ENCODE results near the gene SPAG16.

The SPAG16 gene

GRCh38 chr2:214103276-214104001 is 819.2 kb downstream of the SPAG16 start:
- H3K9me3 ChIP-seq (ENCODE audit: control insufficient read depth, insufficient read depth, low read length): no peaks in the 10 kb centered on the region
- no peak overlapping the region for H3K27ac ChIP-seq (ENCODE audit: low read depth, low read length)
- no peaks in the 10 kb centered on the region for H3K36me3 ChIP-seq (ENCODE audit: control insufficient read depth, insufficient read depth, low read length)
- no peak overlapping the region for H3K9ac ChIP-seq (ENCODE audit: low read depth, low read length)
- no peak overlapping the region for H3K4me3 ChIP-seq (ENCODE audit: low read depth, low read length)
- H3K27me3 ChIP-seq (ENCODE audit: control insufficient read depth, insufficient read depth, low read length): 0 out of 2 replicates have a peak, but pooled peaks cover 3% of the 10 kb centered on the region
- H3K4me1 ChIP-seq (ENCODE audit: control insufficient read depth, insufficient read depth, low read length): peaks cover 24% of the 10 kb centered on the region

- H3K27me3 ChIP-seq (ENCODE audit: control insufficient read depth, insufficient read depth, low read length): 0 out of 2 replicates have a peak, but pooled peaks cover 3% of the 10 kb centered on the region
- H3K27ac ChIP-seq (ENCODE audit: low read depth, low read length): no peak overlapping the region
- H3K9ac ChIP-seq (ENCODE audit: low read depth, low read length): no peak overlapping the region
- no peaks in the 10 kb centered on the region for H3K36me3 ChIP-seq (ENCODE audit: control insufficient read depth, insufficient read depth, low read length)
- H3K9me3 ChIP-seq (ENCODE audit: control insufficient read depth, insufficient read depth, low read length): no peaks in the 10 kb centered on the region
- H3K4me1 ChIP-seq (ENCODE audit: control insufficient read depth, insufficient read depth, low read length): peaks cover 24% of the 10 kb centered on the region
- H3K4me3 ChIP-seq (ENCODE audit: low read depth, low read length): no peak overlapping the region
Measured at GRCh38 chr2:214104219-214104618, 820.0 kb downstream of the SPAG16 start.

- 0 out of 2 replicates have a peak, but pooled peaks cover 3% of the 10 kb centered on the region for H3K27me3 ChIP-seq (ENCODE audit: control insufficient read depth, insufficient read depth, low read length)
- H3K9me3 ChIP-seq (ENCODE audit: control insufficient read depth, insufficient read depth, low read length): no peaks in the 10 kb centered on the region
- H3K27ac ChIP-seq (ENCODE audit: low read depth, low read length): no peak overlapping the region
- no peak overlapping the region for H3K9ac ChIP-seq (ENCODE audit: low read depth, low read length)
- H3K36me3 ChIP-seq (ENCODE audit: control insufficient read depth, insufficient read depth, low read length): no peaks in the 10 kb centered on the region
- no peak overlapping the region for H3K4me3 ChIP-seq (ENCODE audit: low read depth, low read length)
- H3K4me1 ChIP-seq (ENCODE audit: control insufficient read depth, insufficient read depth, low read length): peaks cover 24% of the 10 kb centered on the region
Measured at GRCh38 chr2:214104967-214105366, 820.7 kb downstream of the SPAG16 start.

GRCh38 chr2:214107726-214108125 is 823.5 kb downstream of the SPAG16 start:
- H3K9me3 ChIP-seq (ENCODE audit: control insufficient read depth, insufficient read depth, low read length): no peaks in the 10 kb centered on the region
- H3K9ac ChIP-seq (ENCODE audit: low read depth, low read length): no peak overlapping the region
- H3K36me3 ChIP-seq (ENCODE audit: control insufficient read depth, insufficient read depth, low read length): no peaks in the 10 kb centered on the region
- H3K4me3 ChIP-seq (ENCODE audit: low read depth, low read length): no peak overlapping the region
- H3K27ac ChIP-seq (ENCODE audit: low read depth, low read length): no peak overlapping the region
- 0 out of 2 replicates have a peak, but pooled peaks cover 3% of the 10 kb centered on the region for H3K27me3 ChIP-seq (ENCODE audit: control insufficient read depth, insufficient read depth, low read length)
- peaks cover 19% of the 10 kb centered on the region for H3K4me1 ChIP-seq (ENCODE audit: control insufficient read depth, insufficient read depth, low read length)

DNA sequence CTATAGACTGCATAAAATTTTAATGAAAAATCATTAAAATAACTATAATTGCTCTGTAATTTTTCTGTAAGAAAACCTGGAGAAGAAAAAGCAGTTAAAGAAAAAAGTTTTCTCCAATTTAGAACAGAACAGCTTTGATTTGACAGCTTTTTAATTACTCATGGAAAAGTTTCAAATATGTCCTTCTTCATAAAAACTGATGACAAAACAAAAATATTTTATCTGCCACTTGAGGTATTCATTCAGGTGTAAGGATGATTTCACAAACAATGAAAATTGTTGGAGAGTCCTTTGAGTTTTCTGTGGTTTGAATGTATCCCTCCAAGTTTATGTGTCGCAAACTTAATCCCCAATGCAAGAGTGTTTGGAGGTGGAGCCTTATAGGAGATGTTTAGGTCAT is 824.3 kb downstream of the SPAG16 start:
- no peak overlapping the region for H3K4me3 ChIP-seq (ENCODE audit: low read depth, low read length)
- H3K9ac ChIP-seq (ENCODE audit: low read depth, low read length): no peak overlapping the region
- H3K9me3 ChIP-seq (ENCODE audit: control insufficient read depth, insufficient read depth, low read length): no peaks in the 10 kb centered on the region
- 0 out of 2 replicates have a peak, but pooled peaks cover 3% of the 10 kb centered on the region for H3K27me3 ChIP-seq (ENCODE audit: control insufficient read depth, insufficient read depth, low read length)
- no peaks in the 10 kb centered on the region for H3K36me3 ChIP-seq (ENCODE audit: control insufficient read depth, insufficient read depth, low read length)
- peaks cover 18% of the 10 kb centered on the region for H3K4me1 ChIP-seq (ENCODE audit: control insufficient read depth, insufficient read depth, low read length)
- H3K27ac ChIP-seq (ENCODE audit: low read depth, low read length): no peak overlapping the region

DNA sequence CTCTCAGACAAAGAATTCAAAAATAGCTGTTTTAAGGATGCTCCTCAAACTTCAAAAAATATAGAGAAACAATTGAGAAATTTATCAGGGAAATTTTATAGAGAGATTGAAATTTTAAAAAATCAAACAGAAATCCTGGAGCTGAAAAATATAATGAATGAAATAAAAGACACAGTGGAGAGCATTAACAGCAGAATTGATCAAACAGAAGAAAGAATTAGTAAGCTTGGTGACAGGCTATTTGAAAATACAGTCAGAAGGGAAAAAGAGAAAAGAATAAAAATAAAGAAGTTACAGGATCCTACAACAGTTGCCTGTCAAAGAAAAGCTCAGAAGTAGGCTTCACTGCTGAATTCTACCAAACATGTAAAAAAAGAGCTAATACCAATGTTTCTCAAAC is 832.8 kb downstream of the SPAG16 start:
- H3K4me1 ChIP-seq (ENCODE audit: control insufficient read depth, insufficient read depth, low read length): no peaks in the 10 kb centered on the region

GRCh38 chr2:214126135-214126534 is 841.9 kb downstream of the SPAG16 start:
- H3K27ac ChIP-seq (ENCODE audit: low read depth, low read length): peak overlapping the region; percentile 97
- H3K9ac ChIP-seq (ENCODE audit: low read depth, low read length): no peak overlapping the region
- H3K36me3 ChIP-seq (ENCODE audit: control insufficient read depth, insufficient read depth, low read length): no peaks in the 10 kb centered on the region

More for the DNA sequence above, 832.8 kb downstream of the SPAG16 start:
- Histone ChIP-seq H3K9me3 (ENCODE audit: control insufficient read depth, insufficient read depth, low read length) (0 out of 2 replicates have a peak, but pooled peaks cover 3% of the 10 kb centered on the region), H3K27me3 (ENCODE audit: control insufficient read depth, insufficient read depth, low read length) (no peaks in the 10 kb centered on the region), H3K4me3 (ENCODE audit: low read depth, low read length) (no peak overlapping the region), H3K9ac (ENCODE audit: low read depth, low read length) (no peak overlapping the region), H3K27ac (ENCODE audit: low read depth, low read length) (no peak overlapping the region), H3K36me3 (ENCODE audit: control insufficient read depth, insufficient read depth, low read length) (no peaks in the 10 kb centered on the region)

GRCh38 chr2:214127170-214127569 is 842.9 kb downstream of the SPAG16 start:
- H3K36me3 ChIP-seq (ENCODE audit: control insufficient read depth, insufficient read depth, low read length): no peaks in the 10 kb centered on the region
- H3K9ac ChIP-seq (ENCODE audit: low read depth, low read length): 0 out of 2 replicates have a peak overlapping the region, but pooled peaks have one; percentile 31
- H3K4me1 ChIP-seq (ENCODE audit: control insufficient read depth, insufficient read depth, low read length): peaks cover 50% of the 10 kb centered on the region
- H3K4me3 ChIP-seq (ENCODE audit: low read depth, low read length): peak overlapping the region; percentile 47
- H3K27me3 ChIP-seq (ENCODE audit: control insufficient read depth, insufficient read depth, low read length): no peaks in the 10 kb centered on the region
- H3K27ac ChIP-seq (ENCODE audit: low read depth, low read length): peak overlapping the region; percentile 97
- no peaks in the 10 kb centered on the region for H3K9me3 ChIP-seq (ENCODE audit: control insufficient read depth, insufficient read depth, low read length)

More at GRCh38 chr2:214126135-214126534, 841.9 kb downstream of the SPAG16 start:
- no peaks in the 10 kb centered on the region for H3K27me3 ChIP-seq (ENCODE audit: control insufficient read depth, insufficient read depth, low read length)
- peaks cover 50% of the 10 kb centered on the region for H3K4me1 ChIP-seq (ENCODE audit: control insufficient read depth, insufficient read depth, low read length)
- H3K9me3 ChIP-seq (ENCODE audit: control insufficient read depth, insufficient read depth, low read length): no peaks in the 10 kb centered on the region
- H3K4me3 ChIP-seq (ENCODE audit: low read depth, low read length): no peak overlapping the region

GRCh38 chr2:214127571-214127970 is 843.3 kb downstream of the SPAG16 start:
- peak overlapping the region; percentile 97 for H3K27ac ChIP-seq (ENCODE audit: low read depth, low read length)
- peak overlapping the region; percentile 47 for H3K4me3 ChIP-seq (ENCODE audit: low read depth, low read length)
- no peaks in the 10 kb centered on the region for H3K27me3 ChIP-seq (ENCODE audit: control insufficient read depth, insufficient read depth, low read length)
- H3K9ac ChIP-seq (ENCODE audit: low read depth, low read length): 0 out of 2 replicates have a peak overlapping the region, but pooled peaks have one; percentile 31
- peaks cover 50% of the 10 kb centered on the region for H3K4me1 ChIP-seq (ENCODE audit: control insufficient read depth, insufficient read depth, low read length)
- no peaks in the 10 kb centered on the region for H3K9me3 ChIP-seq (ENCODE audit: control insufficient read depth, insufficient read depth, low read length)
- H3K36me3 ChIP-seq (ENCODE audit: control insufficient read depth, insufficient read depth, low read length): no peaks in the 10 kb centered on the region

GRCh38 chr2:214128040-214128439 is 843.8 kb downstream of the SPAG16 start:
- peak overlapping the region; percentile 97 for H3K27ac ChIP-seq (ENCODE audit: low read depth, low read length)
- H3K9ac ChIP-seq (ENCODE audit: low read depth, low read length): peak overlapping the region; percentile 15; the same call in 1 of the 2 replicates
- H3K36me3 ChIP-seq (ENCODE audit: control insufficient read depth, insufficient read depth, low read length): no peaks in the 10 kb centered on the region
- H3K4me3 ChIP-seq (ENCODE audit: low read depth, low read length): no peak overlapping the region
- peaks cover 50% of the 10 kb centered on the region for H3K4me1 ChIP-seq (ENCODE audit: control insufficient read depth, insufficient read depth, low read length)
- no peaks in the 10 kb centered on the region for H3K9me3 ChIP-seq (ENCODE audit: control insufficient read depth, insufficient read depth, low read length)
- H3K27me3 ChIP-seq (ENCODE audit: control insufficient read depth, insufficient read depth, low read length): no peaks in the 10 kb centered on the region

- Histone ChIP-seq H3K4me1 (ENCODE audit: control insufficient read depth, insufficient read depth, low read length) (peaks cover 40% of the 10 kb centered on the region), H3K4me3 (ENCODE audit: low read depth, low read length) (no peak overlapping the region), H3K9me3 (ENCODE audit: control insufficient read depth, insufficient read depth, low read length) (no peaks in the 10 kb centered on the region), H3K36me3 (ENCODE audit: control insufficient read depth, insufficient read depth, low read length) (no peaks in the 10 kb centered on the region), H3K9ac (ENCODE audit: low read depth, low read length) (no peak overlapping the region), H3K27ac (ENCODE audit: low read depth, low read length) (no peak overlapping the region), H3K27me3 (ENCODE audit: control insufficient read depth, insufficient read depth, low read length) (no peaks in the 10 kb centered on the region)
Measured at GRCh38 chr2:214130114-214130513, 845.9 kb downstream of the SPAG16 start.
